Nucleus accumbens (tissue), 56 donors: Measurements from ENCODE around the gene KCND3.

Experiments used
- DNase-seq, 56 donors: peaks; one replicate each; lab custom pipeline; 2025; lab: John Stamatoyannopoulos, UW

The KCND3 gene

GRCh38 chr1:111927652-111928051 lies 61.8 kb downstream of the KCND3 start:
- DNase-seq, result no peak

DNA sequence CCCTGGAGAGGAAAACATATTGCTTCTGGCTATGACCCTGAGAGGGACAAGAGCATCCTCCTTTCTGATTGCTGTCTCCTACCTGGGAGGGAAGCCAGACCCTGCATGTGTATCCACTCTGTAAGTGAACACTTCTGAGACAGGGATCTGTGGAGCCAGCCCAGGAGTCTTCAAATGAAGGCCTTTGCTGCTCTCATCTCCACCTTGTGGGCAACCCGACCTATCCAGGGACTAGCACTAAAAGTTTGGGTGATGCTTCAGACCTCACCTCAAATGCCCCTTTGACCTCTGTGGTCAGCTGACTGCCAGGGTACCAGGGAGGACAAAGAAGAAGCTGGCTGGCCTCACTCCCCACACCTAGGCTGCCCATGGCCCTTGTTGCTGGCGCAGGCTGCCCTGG lies 64.7 kb downstream of the KCND3 start:
- no peak for DNase-seq

- no peak for DNase-seq
These were observed 65.7 kb downstream of the KCND3 start for GRCh38 chr1:111923766-111924165.

GRCh38 chr1:111921948-111922347 lies 67.5 kb downstream of the KCND3 start:
- peak in 3 of 56 donors; percentile 14 to 19 (median 15) for DNase-seq

GRCh38 chr1:111920221-111921024 lies 69.0 kb downstream of the KCND3 start:
- peak in 35 of 56 donors; percentile 8 to 74 (median 32) for DNase-seq

- no peak for DNase-seq
These were observed 77.5 kb downstream of the KCND3 start for GRCh38 chr1:111911776-111912515.

GRCh38 chr1:111911061-111911460 lies 78.4 kb downstream of the KCND3 start:
- DNase-seq, result no peak

- peak in 3 of 56 donors; percentile 7 to 10 (median 9) for DNase-seq
These were observed 80.4 kb downstream of the KCND3 start for GRCh38 chr1:111909030-111909429.

DNA sequence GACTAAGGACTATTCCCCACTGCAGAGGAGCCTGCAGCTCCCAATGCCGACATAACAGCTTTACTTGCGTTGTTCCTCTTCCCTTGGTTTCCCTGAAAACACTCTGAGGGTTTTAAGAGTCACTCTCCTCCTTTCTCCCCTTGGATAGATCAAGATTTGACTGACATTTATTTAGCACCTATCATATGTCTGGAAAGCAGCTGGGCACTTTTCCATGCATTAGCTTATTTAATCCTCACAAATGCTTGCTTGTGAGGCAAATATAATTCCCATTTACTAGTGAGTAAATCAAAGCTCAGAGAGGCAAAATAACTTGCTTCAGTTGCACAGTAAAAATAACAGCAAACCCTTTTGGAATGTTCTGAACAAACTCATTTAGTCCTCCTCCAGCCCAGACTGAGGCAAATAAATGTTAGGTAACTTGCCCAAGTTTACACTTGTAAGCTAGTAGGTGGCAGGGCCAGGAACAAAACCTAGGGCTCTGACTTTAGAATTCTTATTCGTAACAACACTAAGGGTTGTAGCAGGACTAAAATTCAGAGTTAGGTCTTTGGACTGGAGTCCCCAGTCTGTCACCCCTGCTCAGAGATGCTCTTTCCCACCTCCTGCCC lies 81.4 kb downstream of the KCND3 start:
- DNase-seq, result no peak

DNA sequence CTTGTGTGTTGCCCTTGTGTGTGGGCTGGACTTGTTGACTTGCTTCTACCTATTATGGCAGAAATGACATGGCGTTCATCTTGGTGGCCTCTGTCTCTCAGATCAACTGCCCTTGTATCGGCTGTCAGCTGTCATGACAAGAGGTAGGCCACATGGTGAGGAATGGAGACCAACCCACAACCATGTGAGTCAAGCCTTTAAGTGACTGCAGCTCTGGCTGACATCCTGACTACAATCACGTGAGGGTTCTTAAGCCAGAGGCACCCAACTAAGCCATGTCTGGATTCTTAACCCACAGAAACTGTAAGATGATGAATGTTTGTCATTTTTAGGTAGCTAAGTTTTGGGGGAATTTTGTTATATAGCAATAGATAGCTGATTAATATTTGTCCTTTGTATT lies 82.1 kb downstream of the KCND3 start:
- DNase-seq, result no peak

GRCh38 chr1:111906816-111907215 lies 82.7 kb downstream of the KCND3 start:
- DNase-seq, result no peak

DNA sequence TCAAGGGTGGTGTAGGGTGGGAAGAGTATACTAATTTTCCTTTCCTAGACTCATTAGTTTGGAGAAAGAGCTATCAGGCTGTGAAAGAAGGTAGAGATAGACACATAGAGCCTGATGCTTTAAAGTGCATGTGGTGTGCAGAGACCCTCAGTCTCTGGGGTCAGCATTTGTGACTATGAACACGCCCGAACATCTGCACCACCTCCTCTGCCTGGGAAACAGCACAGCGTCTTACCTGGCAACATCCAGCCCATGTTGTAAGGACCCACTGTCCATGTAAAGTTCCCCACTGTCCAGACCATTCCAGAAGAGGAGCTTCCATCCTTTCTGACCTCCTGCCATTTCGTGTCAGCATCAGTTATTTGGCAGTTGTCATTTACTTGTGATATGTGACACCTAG lies 83.4 kb downstream of the KCND3 start:
- DNase-seq, result no peak

GRCh38 chr1:111904478-111905218 lies 84.8 kb downstream of the KCND3 start:
- DNase-seq, result peak in 28 of 56 donors; percentile 11 to 69 (median 50)

DNA sequence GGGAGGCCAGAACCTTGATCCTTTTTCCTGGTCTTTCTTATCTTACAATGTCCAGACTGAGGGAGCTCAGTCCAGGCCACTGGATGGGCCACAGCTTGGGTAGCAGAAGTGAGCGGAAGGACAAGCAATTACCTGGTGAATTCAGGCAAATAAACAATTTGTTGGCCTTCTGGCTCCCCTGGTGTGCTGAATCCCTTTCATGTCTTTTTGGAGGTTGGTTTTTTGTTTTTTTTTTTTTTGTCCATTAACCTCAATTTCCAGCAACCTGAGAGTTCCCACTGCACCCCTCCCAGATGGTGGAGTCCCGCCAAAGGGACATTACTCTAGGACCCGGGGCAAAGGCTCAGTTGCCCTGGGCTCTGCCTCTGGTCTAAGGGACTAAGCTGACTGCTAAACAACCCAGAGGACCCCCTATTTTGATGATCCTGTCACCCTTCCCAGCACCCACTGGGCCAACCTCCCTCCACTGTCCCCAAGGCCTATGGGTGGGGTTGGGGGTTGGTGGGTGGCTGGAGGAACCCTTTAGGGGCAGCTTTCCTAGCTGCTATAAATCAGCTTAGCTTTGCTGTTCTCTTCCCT lies 85.5 kb downstream of the KCND3 start:
- no peak for DNase-seq

DNA sequence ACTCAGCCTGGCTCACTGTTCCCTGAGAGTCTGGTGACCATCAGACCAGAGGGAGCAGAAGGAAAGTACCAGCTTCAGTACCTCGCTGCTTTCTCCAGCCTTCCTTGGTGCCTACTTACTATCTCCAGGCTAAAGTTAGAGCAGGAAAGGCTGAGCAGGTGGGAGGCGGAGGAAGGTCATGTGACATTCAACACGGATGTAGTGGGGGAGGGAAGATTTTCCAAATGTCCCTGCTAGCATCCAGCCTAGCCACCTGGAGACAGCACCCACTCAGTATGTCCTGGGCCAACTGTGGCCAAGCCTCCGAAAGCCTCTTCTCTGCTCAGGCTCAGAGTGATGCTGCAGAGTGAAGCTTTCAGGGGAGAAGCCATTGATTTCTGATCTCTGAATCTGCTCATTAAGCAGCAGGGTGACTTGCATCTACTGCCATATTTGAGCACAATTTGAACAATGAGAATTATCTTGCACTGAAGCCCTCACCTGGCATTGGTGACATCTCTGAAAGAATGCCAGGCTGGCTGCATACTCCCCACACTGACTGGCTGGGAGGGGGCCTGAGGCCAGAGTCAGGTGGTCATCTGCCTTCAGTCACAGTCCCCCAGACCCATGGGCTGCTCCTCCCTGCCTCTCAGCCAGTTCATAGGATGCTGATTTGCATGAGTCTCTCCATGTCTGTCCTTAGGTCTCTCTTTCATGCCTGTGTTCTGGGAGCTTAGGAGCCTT lies 86.2 kb downstream of the KCND3 start:
- peak in 3 of 56 donors; percentile 15 to 26 (median 17) for DNase-seq

DNA sequence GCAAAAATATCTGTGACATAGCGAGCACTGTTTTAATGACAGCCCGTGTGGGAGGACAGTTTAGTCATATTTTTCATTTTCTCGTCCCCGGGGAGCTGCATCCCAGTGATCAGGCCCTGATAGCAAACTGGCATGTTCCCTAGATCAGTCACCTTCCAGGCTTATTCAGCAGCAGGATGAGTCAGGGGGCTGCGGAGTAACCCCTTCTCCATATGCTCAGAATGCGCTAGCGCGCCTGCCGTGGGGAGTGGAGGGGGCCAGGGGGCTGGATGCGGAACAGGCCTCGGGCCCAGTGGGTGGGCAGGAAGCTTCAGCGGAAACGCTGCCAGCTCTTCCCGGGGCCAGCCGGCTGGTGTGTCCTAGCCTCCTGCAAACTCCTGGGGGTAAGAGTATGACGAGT lies 94.0 kb downstream of the KCND3 start:
- peak in 27 of 56 donors; percentile 11 to 71 (median 35) for DNase-seq

DNA sequence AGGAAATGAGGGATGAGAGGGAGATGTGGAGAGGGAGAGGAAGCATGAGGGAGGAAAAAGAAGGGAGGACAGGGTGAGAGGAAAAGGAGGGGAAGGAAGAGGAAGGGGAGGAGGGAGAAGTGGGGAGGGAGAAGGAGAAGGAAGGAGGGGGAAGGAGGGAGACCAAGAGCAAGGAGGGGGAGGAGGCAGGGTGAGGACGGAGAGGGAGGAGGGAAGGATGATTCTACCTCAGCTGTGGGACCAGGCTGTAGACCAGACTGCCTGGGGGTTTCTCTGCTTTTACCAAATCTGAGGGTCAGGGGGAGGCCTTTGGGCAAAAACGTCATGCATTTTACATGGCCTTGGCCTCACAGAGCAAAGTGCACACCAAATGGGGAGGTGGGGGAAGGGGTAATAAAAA lies 94.5 kb downstream of the KCND3 start:
- DNase-seq, result peak in 4 of 56 donors; percentile 21 to 65 (median 50)

DNA sequence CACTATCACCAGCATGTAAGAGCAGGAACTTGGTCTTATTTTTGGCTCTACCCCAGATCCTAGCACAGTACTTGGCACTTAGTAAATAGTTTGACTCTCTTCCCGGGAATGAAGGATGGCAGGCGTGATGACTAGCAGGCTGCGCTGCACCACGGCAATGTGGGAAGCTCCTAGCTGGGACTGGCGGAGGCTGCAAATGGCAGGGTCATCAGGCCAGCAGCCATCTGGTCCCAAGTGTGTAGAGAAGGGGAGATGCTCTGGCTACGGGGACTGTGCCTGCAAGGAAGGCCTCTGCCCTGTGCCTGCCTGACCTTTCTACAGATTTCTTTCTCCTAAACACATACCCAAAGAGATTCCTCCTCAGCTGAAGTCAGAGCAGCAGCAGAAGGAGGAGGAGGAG lies 95.0 kb downstream of the KCND3 start:
- DNase-seq, result no peak

- no peak for DNase-seq
These were observed 97.9 kb downstream of the KCND3 start for GRCh38 chr1:111891566-111891965.
